HepG2 (cell line): ENCODE measurements around the gene FITM1. TPM values are rescaled to one million over a fixed set of nuclear protein-coding genes. Genes with fewer than 3 reads are reported as not detected.

ENCODE experiments used
- CHCHD3 ChIP-seq: sonication (generic); formaldehyde crosslinking; IDR thresholded peaks from 2 replicates; pipeline ENCODE4 v1.8.0; 2022; ENCODE audit warnings: mild to moderate bottlenecking, missing genetic modification reagents, moderate library complexity
- DRAP1 ChIP-seq: IDR thresholded peaks from 2 replicates; pipeline ENCODE4 v1.6.1; 2016; ENCODE audit warnings: missing genetic modification reagents, missing compliant biosample characterization
- GABPA ChIP-seq, 2 experiments: IDR thresholded peaks; 2 replicates each; pipeline ENCODE4 v1.6.1; 2011 to 2016; ENCODE audit warnings: low read depth in 2 of 2, low read length in 1 of 2, missing biosample characterization in 1 of 2, missing genetic modification characterization in 1 of 2
- HNF1B ChIP-seq: sonication (generic); formaldehyde crosslinking; IDR thresholded peaks from 2 replicates; pipeline ENCODE4 v1.5.1; 2020; ENCODE audit warnings: mild to moderate bottlenecking, moderate library complexity, missing genetic modification reagents
- HNRNPK ChIP-seq: fragments of 200-400 bp; formaldehyde crosslinking; IDR thresholded peaks from 2 replicates; pipeline ENCODE4 v1.6.1; 2018; ENCODE audit warnings: low read length, low read depth, moderate library complexity, mild to moderate bottlenecking; ENCODE audit not compliant: poor library complexity, severe bottlenecking
- KDM3A ChIP-seq: IDR thresholded peaks from 2 replicates; pipeline ENCODE4 v1.6.1; 2018; ENCODE audit warnings: low read depth, missing compliant biosample characterization
- LCORL ChIP-seq, 2 experiments: fragments of 450-650 bp in 1 of 2; sonication (generic) in 1 of 2; formaldehyde crosslinking in 1 of 2; IDR thresholded peaks; 2 replicates each; pipeline versions ENCODE4 v1.5.0 to v1.6.1; 2017 to 2020; ENCODE audit warnings: antibody characterized with exemption in 1 of 2, missing genetic modification reagents in 1 of 2
- MEIS2 ChIP-seq: sonication (generic); formaldehyde crosslinking; IDR thresholded peaks from 2 replicates; pipeline ENCODE4 v1.9.0; 2021; ENCODE audit warnings: mild to moderate bottlenecking, missing genetic modification reagents
- MIER3 ChIP-seq: IDR thresholded peaks from 2 replicates; pipeline ENCODE4 v1.6.1; 2016; ENCODE audit warnings: missing compliant biosample characterization, borderline replicate concordance
- NFYB ChIP-seq: sonication (generic); formaldehyde crosslinking; IDR thresholded peaks from 2 replicates; pipeline ENCODE4 v1.4.0; 2020; ENCODE audit warnings: missing genetic modification reagents
- RFX1 ChIP-seq: fragments of 450-650 bp; IDR thresholded peaks from 2 replicates; pipeline ENCODE4 v1.6.1; 2017
- SMAD3 ChIP-seq: sonication (generic); formaldehyde crosslinking; IDR thresholded peaks from 2 replicates; pipeline ENCODE4 v1.4.0; 2020; ENCODE audit warnings: missing genetic modification reagents
- SPEN ChIP-seq: sonication (generic); formaldehyde crosslinking; IDR thresholded peaks from 2 replicates; pipeline ENCODE4 v1.5.1; 2020; ENCODE audit warnings: low read depth, mild to moderate bottlenecking, missing genetic modification reagents
- ZBTB34 ChIP-seq: sonication (generic); formaldehyde crosslinking; IDR thresholded peaks from 2 replicates; pipeline ENCODE4 v1.8.0; 2022; ENCODE audit warnings: mild to moderate bottlenecking, missing genetic modification reagents
- ZBTB7A ChIP-seq: sonication (generic); formaldehyde crosslinking; IDR thresholded peaks from 2 replicates; pipeline ENCODE4 v1.8.0; 2022; ENCODE audit warnings: mild to moderate bottlenecking, missing genetic modification reagents
- ZFP91 ChIP-seq: sonication (generic); formaldehyde crosslinking; IDR thresholded peaks from 2 replicates; pipeline ENCODE4 v1.9.0; 2022; ENCODE audit warnings: missing genetic modification reagents, mild to moderate bottlenecking, borderline replicate concordance
- ZNF430 ChIP-seq: sonication (generic); formaldehyde crosslinking; IDR thresholded peaks from 2 replicates; pipeline ENCODE4 v1.9.0; 2021; ENCODE audit warnings: mild to moderate bottlenecking, missing genetic modification reagents
- ZNF547 ChIP-seq: sonication (generic); formaldehyde crosslinking; IDR thresholded peaks from 2 replicates; pipeline ENCODE4 v1.5.1; 2020; ENCODE audit warnings: mild to moderate bottlenecking, missing genetic modification reagents
- ZNF550 ChIP-seq: sonication (generic); formaldehyde crosslinking; IDR thresholded peaks from 2 replicates; pipeline ENCODE4 v1.4.0; 2020; ENCODE audit warnings: mild to moderate bottlenecking, missing genetic modification reagents, borderline replicate concordance
- ZNF639 ChIP-seq: conservative IDR thresholded peaks from 2 replicates; pipeline ENCODE4 v1.6.1; 2018; ENCODE audit warnings: missing genetic modification reagents
- ZNF720 ChIP-seq: sonication (generic); formaldehyde crosslinking; IDR thresholded peaks from 2 replicates; pipeline ENCODE4 v1.4.0; 2020; ENCODE audit warnings: missing genetic modification reagents
- ZNF749 ChIP-seq: sonication (generic); formaldehyde crosslinking; IDR thresholded peaks from 2 replicates; pipeline ENCODE4 v1.8.0; 2022; ENCODE audit warnings: mild to moderate bottlenecking, missing genetic modification reagents, moderate library complexity, borderline replicate concordance
- polyA plus RNA-seq, 8 experiments: library from polyadenylated mRNA; depleted of rRNA in 3 of 8; stranded (reverse) in 7 of 8; unstranded in 1 of 8; fragments of >200 nt; fragmentation: Illumina TruSeq in 4 of 8; extraction: Trizol in 4 of 8; gene quantifications; 2 replicates each; pipeline versions ENCODE4 v1.2.1 to v1.2.3, GENCODE V29; 2011 to 2016; ENCODE audit warnings: low read depth in 4 of 8, missing spikeins in 1 of 8, mixed read lengths in 1 of 8; ENCODE audit not compliant: insufficient read depth in 1 of 8
- total RNA-seq, 5 experiments: library from RNA; depleted of rRNA; stranded (reverse); fragments of >200 nt; fragmentation: Illumina TruSeq; extraction: Trizol; gene quantifications; 2 replicates each; pipeline ENCODE4 v1.2.3, GENCODE V29; 2016; ENCODE audit warnings: low read depth in 1 of 5

The FITM1 gene
- total and polyA plus RNA-seq, 2 of the 13 experiments (the other 11 are each of a cell fraction or from before 2014, with no cell fraction given): 2.7 to 5.8 TPM

- TF ChIP-seq RFX1 (no peak), ZBTB34 (CRISPR knock-in tag) (peak; percentile 77; the same call in 1 of the 2 replicates), SPEN (CRISPR knock-in tag) (peak; percentile 84; the same call in 1 of the 2 replicates), NFYB (CRISPR knock-in tag) (peak; percentile 72), ZNF720 (CRISPR knock-in tag) (peak; percentile 95; the same call in 1 of the 2 replicates), DRAP1 (CRISPR knock-in tag) (peak; percentile 100), LCORL (IDR thresholded peaks at IDR 0.05) (peak; percentile 39), LCORL (CRISPR knock-in tag; IDR thresholded peaks at IDR 0.05) (no peak), HNF1B (CRISPR knock-in tag) (no peak), ZNF639 (peak; percentile 84), ZNF550 (CRISPR knock-in tag) (peak; percentile 70; the same call in 1 of the 2 replicates), MEIS2 (CRISPR knock-in tag) (peak; percentile 97), HNRNPK (peak; percentile 100), ZNF430 (CRISPR knock-in tag) (peak; percentile 100), ZNF547 (CRISPR knock-in tag) (peak; percentile 86; the same call in 1 of the 2 replicates), ZBTB7A (CRISPR knock-in tag) (no peak), CHCHD3 (CRISPR knock-in tag) (peak; percentile 96; the same call in 1 of the 2 replicates), MIER3 (CRISPR knock-in tag) (peak; percentile 96; the same call in 1 of the 2 replicates), GABPA (IDR thresholded peaks at IDR 0.05; ENCODE audit: low read depth, low read length) (no peak), GABPA (CRISPR knock-in tag; IDR thresholded peaks at IDR 0.05; ENCODE audit: low read depth) (no peak), SMAD3 (CRISPR knock-in tag) (peak; percentile 90; the same call in 1 of the 2 replicates), KDM3A (CRISPR knock-in tag) (peak; percentile 99), ZNF749 (CRISPR knock-in tag) (no peak), ZFP91 (CRISPR knock-in tag) (no peak)
Observed at GRCh38 chr14:24093901-24094840, 36.3 kb upstream of the FITM1 start, which contains the start of gene PCK2 (continued).
